Neural progenitor cell (in vitro differentiated cells): Measurements from ENCODE around the gene LINC00632. TPM values are rescaled to one million over a fixed set of nuclear protein-coding genes. Genes with fewer than 3 reads are reported as not detected.
"Not testable (repeated sequence)": the region's sequence is repeated elsewhere in the genome, so short reads cannot be mapped to it uniquely, and the experiment has no call there.

Experiments
- DNase-seq: peaks from one replicate; pipeline ENCODE4 v3.0.0-alpha.2; 2016; ENCODE audit warnings: low spot score
- H2AFZ ChIP-seq: fragments of 200-600 bp; sonication (generic); replicated peaks from 2 replicates; pipeline ENCODE4 v1.6.1; 2016; ENCODE audit warnings: antibody characterized with exemption
- H3F3A ChIP-seq: fragments of 200-600 bp; sonication (generic); 2 replicates; pipeline ENCODE4 v1.6.1; 2016; ENCODE audit warnings: antibody characterized with exemption, low read depth
- H3K27ac ChIP-seq: fragments of 200-600 bp; sonication (generic); 2 replicates; pipeline ENCODE4 v1.5.1; 2016; ENCODE audit warnings: mild to moderate bottlenecking
- H3K27me3 ChIP-seq: fragments of 200-600 bp; sonication (generic); 2 replicates; pipeline ENCODE4 v1.6.1; 2016; ENCODE audit warnings: mild to moderate bottlenecking, moderate library complexity
- H3K36me3 ChIP-seq: fragments of 200-600 bp; sonication (generic); 2 replicates; pipeline ENCODE4 v1.5.1; 2016
- H3K4me1 ChIP-seq: fragments of 200-600 bp; sonication (generic); 2 replicates; pipeline ENCODE4 v1.6.1; 2016; ENCODE audit warnings: mixed run types
- H3K4me2 ChIP-seq: fragments of 200-600 bp; sonication (generic); 2 replicates; pipeline ENCODE4 v1.6.1; 2016
- H3K4me3 ChIP-seq: fragments of 200-600 bp; sonication (generic); 2 replicates; pipeline ENCODE4 v1.5.1; 2016
- H3K79me2 ChIP-seq: fragments of 200-600 bp; sonication (generic); 2 replicates; pipeline ENCODE4 v1.6.1; 2016; ENCODE audit warnings: low read depth
- H3K9ac ChIP-seq: fragments of 200-600 bp; sonication (generic); 2 replicates; pipeline ENCODE4 v1.6.1; 2016
- H3K9me3 ChIP-seq: fragments of 200-600 bp; sonication (generic); 2 replicates; pipeline ENCODE4 v1.5.1; 2016; ENCODE audit warnings: low read depth
- H4K20me1 ChIP-seq: fragments of 200-600 bp; sonication (generic); 2 replicates; pipeline ENCODE4 v1.6.1; 2016; ENCODE audit warnings: low read depth
- H3K27ac Mint-ChIP-seq: 3 replicates; pipeline ENCODE4 v1.8.0; 2021; ENCODE audit warnings: mixed read lengths
- H3K27me3 Mint-ChIP-seq: 2 replicates; pipeline ENCODE4 v1.8.0; 2022; ENCODE audit warnings: low read depth, mild to moderate bottlenecking, inconsistent platforms, moderate library complexity, mixed read lengths; ENCODE audit not compliant: insufficient read depth
- H3K36me3 Mint-ChIP-seq: 3 replicates; pipeline ENCODE4 v1.8.0; 2021; ENCODE audit warnings: mixed read lengths
- H3K4me1 Mint-ChIP-seq: 3 replicates; pipeline ENCODE4 v1.8.0; 2021; ENCODE audit warnings: mixed read lengths
- H3K4me3 Mint-ChIP-seq: 3 replicates; pipeline ENCODE4 v1.8.0; 2021; ENCODE audit warnings: mild to moderate bottlenecking, moderate library complexity, mixed read lengths
- H3K9me3 Mint-ChIP-seq: 3 replicates; pipeline ENCODE4 v1.8.0; 2020; ENCODE audit warnings: mixed read lengths
- EZH2 ChIP-seq: fragments of 200-600 bp; sonication (generic); IDR thresholded peaks from 2 replicates; pipeline ENCODE4 v1.6.1; 2017; ENCODE audit warnings: antibody characterized with exemption, mild to moderate bottlenecking, moderate library complexity
- EZH2phosphoT487 ChIP-seq: fragments of 200-600 bp; sonication (generic); IDR thresholded peaks from 2 replicates; pipeline ENCODE4 v1.6.1; 2017; ENCODE audit warnings: antibody characterized with exemption
- total RNA-seq: library from RNA; depleted of rRNA; stranded (reverse); fragments of >200 nt; gene quantifications from 2 replicates; pipeline ENCODE4 v1.2.3, GENCODE V29; 2015; ENCODE audit warnings: low replicate concordance
- TF ChIP-seq, protein P1 (sequence below): fragments of 200-600 bp; sonication (generic); IDR thresholded peaks from 2 replicates; pipeline ENCODE4 v1.5.1; 2017; ENCODE audit warnings: antibody characterized with exemption, mild to moderate bottlenecking

The LINC00632 gene
- total RNA-seq, 1 donor from 2014 or later: 12.0 TPM

DNA sequence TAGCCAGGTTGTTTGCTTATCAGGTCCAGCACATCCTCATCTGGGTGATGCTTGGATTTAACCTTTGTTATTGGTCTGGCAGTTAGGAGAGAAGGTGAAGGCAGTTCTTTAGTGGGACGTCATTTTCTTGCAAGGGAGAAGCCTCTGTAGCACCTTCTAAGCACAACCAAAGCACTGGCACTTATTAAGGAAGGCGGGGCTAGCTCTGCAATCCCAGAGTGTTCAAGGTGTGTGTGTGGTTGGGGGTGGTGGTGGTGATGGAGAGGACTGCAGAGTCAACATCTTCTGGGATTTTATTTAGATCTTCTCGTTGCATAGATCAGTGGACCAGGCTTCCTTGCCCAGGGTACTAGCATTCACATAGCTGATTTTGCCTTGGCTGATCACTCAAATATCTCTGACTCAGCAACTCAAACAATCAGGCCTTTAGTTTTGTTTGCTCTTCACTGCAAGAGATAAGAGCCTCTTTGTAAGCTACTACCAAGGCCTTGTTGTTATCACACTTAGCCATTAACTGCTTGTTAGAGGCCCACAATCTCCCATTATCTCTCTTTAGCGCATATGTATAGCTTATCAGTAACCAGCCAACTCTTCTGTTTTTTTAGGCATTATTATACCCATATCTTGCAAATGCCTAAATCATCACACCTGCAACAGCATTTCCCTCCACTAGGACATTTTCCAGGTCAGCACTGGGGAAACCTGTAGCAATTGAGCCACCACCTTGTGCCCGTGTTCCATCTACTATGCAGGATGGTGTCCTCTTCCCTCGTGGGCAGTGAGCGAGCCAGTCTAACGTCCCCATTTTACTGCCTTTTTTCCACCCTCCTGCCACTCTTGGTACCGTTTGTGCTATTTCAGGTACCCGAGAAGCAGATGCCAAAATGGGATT lies 36.5 kb upstream of the LINC00632 start:
- Histone ChIP-seq H4K20me1 (no peaks in the 10 kb centered on the region), H3K27me3 (no peaks in the 10 kb centered on the region), H3K79me2 (no peaks in the 10 kb centered on the region), H3K4me2 (no peak overlapping the region), H3K27ac (no peak overlapping the region), H3F3A (no peaks in the 10 kb centered on the region), H3K9ac (no peak overlapping the region), H2AFZ (no peak overlapping the region), H3K9me3 (no peaks in the 10 kb centered on the region), H3K4me1 (no peaks in the 10 kb centered on the region), H3K4me3 (no peak overlapping the region), H3K36me3 (no peaks in the 10 kb centered on the region)
- no peak for TF ChIP-seq EZH2
- no peak for TF ChIP-seq EZH2phosphoT487
- TF ChIP-seq, protein P1, sequence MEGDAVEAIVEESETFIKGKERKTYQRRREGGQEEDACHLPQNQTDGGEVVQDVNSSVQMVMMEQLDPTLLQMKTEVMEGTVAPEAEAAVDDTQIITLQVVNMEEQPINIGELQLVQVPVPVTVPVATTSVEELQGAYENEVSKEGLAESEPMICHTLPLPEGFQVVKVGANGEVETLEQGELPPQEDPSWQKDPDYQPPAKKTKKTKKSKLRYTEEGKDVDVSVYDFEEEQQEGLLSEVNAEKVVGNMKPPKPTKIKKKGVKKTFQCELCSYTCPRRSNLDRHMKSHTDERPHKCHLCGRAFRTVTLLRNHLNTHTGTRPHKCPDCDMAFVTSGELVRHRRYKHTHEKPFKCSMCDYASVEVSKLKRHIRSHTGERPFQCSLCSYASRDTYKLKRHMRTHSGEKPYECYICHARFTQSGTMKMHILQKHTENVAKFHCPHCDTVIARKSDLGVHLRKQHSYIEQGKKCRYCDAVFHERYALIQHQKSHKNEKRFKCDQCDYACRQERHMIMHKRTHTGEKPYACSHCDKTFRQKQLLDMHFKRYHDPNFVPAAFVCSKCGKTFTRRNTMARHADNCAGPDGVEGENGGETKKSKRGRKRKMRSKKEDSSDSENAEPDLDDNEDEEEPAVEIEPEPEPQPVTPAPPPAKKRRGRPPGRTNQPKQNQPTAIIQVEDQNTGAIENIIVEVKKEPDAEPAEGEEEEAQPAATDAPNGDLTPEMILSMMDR: no peak
- H3K27ac Mint-ChIP-seq: no peak overlapping the region
- H3K4me1 Mint-ChIP-seq: peaks cover 3% of the 10 kb centered on the region
- H3K27me3 Mint-ChIP-seq: no peaks in the 10 kb centered on the region
- no peaks in the 10 kb centered on the region for H3K36me3 Mint-ChIP-seq
- no peak overlapping the region for H3K4me3 Mint-ChIP-seq
- H3K9me3 Mint-ChIP-seq: no peaks in the 10 kb centered on the region
- DNase-seq: no peak

DNA sequence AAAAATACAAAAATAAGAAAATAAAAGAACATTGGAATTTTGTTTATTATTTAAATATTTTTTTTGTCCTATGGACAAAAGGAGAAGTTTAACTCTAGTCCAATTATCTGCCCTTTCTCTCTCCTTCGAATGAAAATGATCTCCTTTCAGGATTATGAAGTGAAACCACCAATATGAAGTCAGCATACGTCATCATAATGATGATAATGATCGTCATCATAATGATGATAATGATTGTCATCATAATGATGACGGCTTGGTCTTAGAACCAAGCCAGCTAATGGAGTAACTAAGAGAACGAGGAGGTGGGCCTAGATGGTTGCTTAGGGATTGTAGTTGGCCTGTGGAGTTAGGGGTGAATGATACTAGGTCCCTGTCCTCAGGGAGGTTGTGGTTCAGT lies 21.9 kb upstream of the LINC00632 start:
- H3K9ac ChIP-seq: no peak overlapping the region
- H3K27me3 ChIP-seq: no peaks in the 10 kb centered on the region
- H3K4me3 Mint-ChIP-seq: no peak overlapping the region
- H3K4me3 ChIP-seq: no peak overlapping the region
- TF ChIP-seq, protein P1: no peak
- TF ChIP-seq EZH2 (no peak), EZH2phosphoT487 (no peak)
- DNase-seq: no peak
- no peak overlapping the region for H3K27ac ChIP-seq
- no peaks in the 10 kb centered on the region for H3K36me3 Mint-ChIP-seq
- H3K27ac Mint-ChIP-seq: no peak overlapping the region
- H4K20me1 ChIP-seq: no peaks in the 10 kb centered on the region
- peaks cover 6% of the 10 kb centered on the region for H3K9me3 Mint-ChIP-seq
- H3K36me3 ChIP-seq: no peaks in the 10 kb centered on the region
- no peaks in the 10 kb centered on the region for H3F3A ChIP-seq
- H2AFZ ChIP-seq: no peak overlapping the region
- no peaks in the 10 kb centered on the region for H3K9me3 ChIP-seq
- no peak overlapping the region for H3K4me2 ChIP-seq
- no peaks in the 10 kb centered on the region for H3K27me3 Mint-ChIP-seq
- H3K4me1 Mint-ChIP-seq: no peaks in the 10 kb centered on the region
- no peaks in the 10 kb centered on the region for H3K79me2 ChIP-seq
- H3K4me1 ChIP-seq: no peaks in the 10 kb centered on the region

DNA sequence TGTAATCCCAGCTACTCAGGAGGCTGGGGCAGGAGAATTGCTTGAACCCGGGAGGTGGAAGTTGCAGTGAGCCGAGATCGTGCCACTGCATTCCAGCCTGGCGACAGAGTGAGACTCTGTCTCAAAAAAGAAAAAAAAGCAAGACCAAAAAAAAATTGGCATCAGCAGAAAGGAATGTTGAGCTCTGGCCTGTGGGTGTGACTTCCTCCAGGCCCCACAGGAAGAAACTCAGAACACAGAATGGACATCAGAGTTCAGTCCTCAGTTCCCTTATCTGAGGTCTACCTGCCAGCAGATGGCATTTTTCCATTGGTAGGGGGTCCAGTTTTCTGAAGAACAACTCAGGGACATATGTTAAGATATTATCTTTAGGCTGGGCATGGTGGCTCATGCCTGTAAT lies 18.0 kb upstream of the LINC00632 start:
- H3K27me3 ChIP-seq, H3K4me3 Mint-ChIP-seq, H3K36me3 ChIP-seq, H3K4me2 ChIP-seq, H3K36me3 Mint-ChIP-seq, H4K20me1 ChIP-seq, H3K27ac ChIP-seq, H3K4me1 Mint-ChIP-seq, H3K9me3 ChIP-seq, H3K9me3 Mint-ChIP-seq, H3K27ac Mint-ChIP-seq, H3K79me2 ChIP-seq, H3K4me1 ChIP-seq, H3K9ac ChIP-seq, H3K27me3 Mint-ChIP-seq, H2AFZ ChIP-seq, DNase-seq, H3K4me3 ChIP-seq, H3F3A ChIP-seq: not testable (repeated sequence)

DNA sequence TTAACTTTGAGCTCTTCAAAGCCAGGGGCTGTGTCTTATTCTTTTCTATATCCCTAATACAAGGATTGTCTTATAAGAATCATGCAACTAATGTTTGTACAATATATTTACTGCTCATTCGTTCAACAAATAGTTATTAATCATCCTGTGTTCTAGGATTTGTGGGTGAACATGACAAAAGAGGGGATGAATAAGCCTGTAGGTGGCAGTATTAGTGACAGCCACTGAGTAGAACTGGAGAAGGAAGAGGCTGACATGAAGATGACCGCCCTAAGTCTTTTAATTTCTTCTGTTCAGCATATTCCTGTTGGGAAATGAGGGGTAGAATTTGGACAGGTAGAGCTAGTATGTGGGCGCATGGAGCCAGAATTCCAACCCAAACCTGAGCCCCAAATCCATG lies 11.9 kb upstream of the LINC00632 start:
- H3K4me1 Mint-ChIP-seq: no peaks in the 10 kb centered on the region
- Histone ChIP-seq H3K9me3 (no peaks in the 10 kb centered on the region), H4K20me1 (no peaks in the 10 kb centered on the region), H3K4me3 (no peak overlapping the region), H3F3A (no peaks in the 10 kb centered on the region), H3K4me2 (no peak overlapping the region), H2AFZ (no peak overlapping the region), H3K9ac (no peak overlapping the region), H3K36me3 (no peaks in the 10 kb centered on the region), H3K27ac (no peak overlapping the region), H3K4me1 (no peaks in the 10 kb centered on the region), H3K79me2 (no peaks in the 10 kb centered on the region), H3K27me3 (no peaks in the 10 kb centered on the region)
- no peak for DNase-seq
- H3K27me3 Mint-ChIP-seq: no peaks in the 10 kb centered on the region
- TF ChIP-seq, protein P1: peak; percentile 41
- no peak for TF ChIP-seq EZH2
- TF ChIP-seq EZH2phosphoT487: no peak
- no peaks in the 10 kb centered on the region for H3K36me3 Mint-ChIP-seq
- no peak overlapping the region for H3K27ac Mint-ChIP-seq
- no peak overlapping the region for H3K4me3 Mint-ChIP-seq
- H3K9me3 Mint-ChIP-seq: no peaks in the 10 kb centered on the region
